CD4-positive, alpha-beta T cell treated with Interleukin-6 for 4 hours (primary cell): ENCODE results near the gene CNTNAP4.

Experiments
- DNase-seq: peaks from one replicate; pipeline ENCODE4 v3.0.0-alpha.2; 2020; ENCODE audit warnings: mixed read lengths

Gene CNTNAP4

GRCh38 chr16:76500006-76500405, 222.8 kb downstream of the CNTNAP4 start:
- DNase-seq = no peak

GRCh38 chr16:76502063-76502462, 224.9 kb downstream of the CNTNAP4 start:
- no peak for DNase-seq

- no peak for DNase-seq
Measured at GRCh38 chr16:76502555-76502954, 225.4 kb downstream of the CNTNAP4 start.

- no peak for DNase-seq
Measured at GRCh38 chr16:76503091-76503490, 225.9 kb downstream of the CNTNAP4 start.

GRCh38 chr16:76511203-76511602, 234.0 kb downstream of the CNTNAP4 start:
- no peak for DNase-seq

GRCh38 chr16:76518781-76519180, 241.6 kb downstream of the CNTNAP4 start:
- no peak for DNase-seq

- DNase-seq = no peak
Measured at GRCh38 chr16:76524356-76524755, 247.2 kb downstream of the CNTNAP4 start.

GRCh38 chr16:76524769-76525168, 247.6 kb downstream of the CNTNAP4 start:
- DNase-seq = no peak

GRCh38 chr16:76527244-76527643, 250.0 kb downstream of the CNTNAP4 start:
- no peak for DNase-seq

GRCh38 chr16:76529120-76529519, 251.9 kb downstream of the CNTNAP4 start:
- DNase-seq = no peak

- no peak for DNase-seq
Measured at GRCh38 chr16:76531236-76531635, 254.0 kb downstream of the CNTNAP4 start.

GRCh38 chr16:76532188-76532973, 255.2 kb downstream of the CNTNAP4 start:
- DNase-seq = no peak

- DNase-seq = no peak
Measured at GRCh38 chr16:76539609-76540008, 262.4 kb downstream of the CNTNAP4 start.

GRCh38 chr16:76541070-76541469, 263.9 kb downstream of the CNTNAP4 start:
- DNase-seq = no peak

- no peak for DNase-seq
Measured at GRCh38 chr16:76565542-76565941, 288.3 kb downstream of the CNTNAP4 start.

- no peak for DNase-seq
Measured at GRCh38 chr16:76571755-76572154, 294.6 kb downstream of the CNTNAP4 start.

- DNase-seq = no peak
Measured at GRCh38 chr16:76573281-76573680, 296.1 kb downstream of the CNTNAP4 start.

- DNase-seq = no peak
Measured at GRCh38 chr16:76574651-76575050, 297.4 kb downstream of the CNTNAP4 start.

- DNase-seq = no peak
Measured at GRCh38 chr16:76576526-76576925, 299.3 kb downstream of the CNTNAP4 start.

GRCh38 chr16:76577003-76577402, 299.8 kb downstream of the CNTNAP4 start:
- DNase-seq = no peak

- DNase-seq = no peak
Measured at GRCh38 chr16:76579277-76579922, 302.2 kb downstream of the CNTNAP4 start.

GRCh38 chr16:76583466-76583865, 306.3 kb downstream of the CNTNAP4 start:
- DNase-seq = no peak

- no peak for DNase-seq
Measured at GRCh38 chr16:76583945-76584344, 306.7 kb downstream of the CNTNAP4 start.

GRCh38 chr16:76598498-76598897, 321.3 kb downstream of the CNTNAP4 start:
- no peak for DNase-seq

- no peak for DNase-seq
Measured at GRCh38 chr16:76607317-76607716, 330.1 kb downstream of the CNTNAP4 start.
